Endodermal cell (in vitro differentiated cells): ENCODE data around the gene NKX6-1. TPM values are rescaled to one million over a fixed set of nuclear protein-coding genes. Genes with fewer than 3 reads are reported as not detected.
A peak's percentile ranks its signal among the peaks of the same experiment; 100 is the strongest.

Experiments
- DNase-seq: peaks from one replicate; pipeline ENCODE4 v3.0.0-alpha.2; 2017
- H3K27ac ChIP-seq: 2 replicates; pipeline ENCODE4 v1.5.1; 2013; ENCODE audit warnings: mild to moderate bottlenecking, low read depth, low read length, moderate library complexity
- H3K27me3 ChIP-seq: 2 replicates; pipeline ENCODE4 v1.6.1; 2013; ENCODE audit warnings: mild to moderate bottlenecking, low read length, moderate library complexity; ENCODE audit not compliant: insufficient read depth, control insufficient read depth, poor library complexity, severe bottlenecking
- H3K36me3 ChIP-seq: 2 replicates; pipeline ENCODE4 v1.7.0; 2013; ENCODE audit warnings: mild to moderate bottlenecking, low read length, moderate library complexity; ENCODE audit not compliant: control insufficient read depth, insufficient read depth
- H3K4me1 ChIP-seq: one replicate; pipeline ENCODE4 v1.7.0; 2013; ENCODE audit warnings: low read length; ENCODE audit not compliant: control insufficient read depth, insufficient read depth
- H3K4me3 ChIP-seq: 2 replicates; pipeline ENCODE4 v1.5.1; 2013; ENCODE audit warnings: mild to moderate bottlenecking, low read length, moderate library complexity
- H3K9ac ChIP-seq: 2 replicates; pipeline ENCODE4 v1.6.1; 2013; ENCODE audit warnings: mild to moderate bottlenecking, low read length, moderate library complexity; ENCODE audit not compliant: poor library complexity, severe bottlenecking; ENCODE audit errors: extremely low read depth
- H3K9me3 ChIP-seq: 2 replicates; pipeline ENCODE4 v1.6.1; 2013; ENCODE audit warnings: mild to moderate bottlenecking, low read length, moderate library complexity; ENCODE audit not compliant: control insufficient read depth
- H3K27ac Mint-ChIP-seq: 2 replicates; pipeline ENCODE4 v1.8.0; 2020; ENCODE audit warnings: mixed read lengths
- H3K27me3 Mint-ChIP-seq: 2 replicates; pipeline ENCODE4 v1.8.0; 2021; ENCODE audit warnings: mild to moderate bottlenecking, mixed read lengths; ENCODE audit not compliant: insufficient read depth
- H3K36me3 Mint-ChIP-seq: 2 replicates; pipeline ENCODE4 v1.8.0; 2020; ENCODE audit warnings: low read depth, mixed read lengths
- H3K4me1 Mint-ChIP-seq: 2 replicates; pipeline ENCODE4 v1.8.0; 2020; ENCODE audit warnings: mixed read lengths
- H3K4me3 Mint-ChIP-seq: 2 replicates; pipeline ENCODE4 v1.8.0; 2020; ENCODE audit warnings: mild to moderate bottlenecking, moderate library complexity, mixed read lengths
- H3K9me3 Mint-ChIP-seq: 2 replicates; pipeline ENCODE4 v1.8.0; 2020; ENCODE audit warnings: mild to moderate bottlenecking, mixed read lengths
- WGBS, 2 experiments: methylation state at CpG; one replicate each; pipeline versions ENCODE4 v1.1.5 to v1.1.7; 2013; ENCODE audit warnings: missing lambda C conversion rate in 2 of 2, mixed read lengths in 1 of 2; ENCODE audit not compliant: insufficient coverage in 1 of 2, insufficient read length in 1 of 2; 5-methylcytosine and 5-hydroxymethylcytosine counted together
- total RNA-seq, 2 donors: library from RNA; stranded (reverse); fragmentation: NEBNext Ultra II Directional in 1 of 2; extraction: Animal tissue kit (Norgen Biotek cat#: 25700) in 1 of 2; gene quantifications; 2 replicates in 1 of 2; 3 replicates in 1 of 2; pipeline ENCODE4 v1.2.1, GENCODE V29; 2021
- TF ChIP-seq, protein P1 (sequence below): fragments of 200-600 bp; sonication (generic); conservative IDR thresholded peaks from 2 replicates; pipeline ENCODE4 v1.5.0; 2021; ENCODE audit warnings: antibody characterized with exemption, mild to moderate bottlenecking

NKX6-1 gene
- total RNA-seq, 2 donors from 2014 or later = not detected

DNA sequence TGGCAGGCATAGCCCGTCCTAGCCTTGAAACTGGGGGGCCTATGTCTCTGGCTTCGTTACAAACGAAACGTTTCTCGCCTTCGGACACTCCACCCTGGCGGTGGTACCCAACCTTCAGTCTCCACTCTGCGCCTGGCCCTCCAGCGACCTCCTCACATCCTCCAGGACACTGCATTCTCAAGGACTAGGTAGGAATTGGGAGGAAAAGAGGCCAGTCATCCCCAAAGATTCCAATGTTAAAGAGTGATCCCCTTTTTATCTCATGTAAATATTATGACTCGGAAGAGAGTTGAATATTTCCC is 2.1 kb upstream of the NKX6-1 start:
- peaks cover 88% of the 10 kb centered on the region for H3K27me3 Mint-ChIP-seq
- no peaks in the 10 kb centered on the region for H3K9me3 Mint-ChIP-seq
- Histone ChIP-seq H3K4me1 (peaks cover 8% of the 10 kb centered on the region), H3K9me3 (peaks cover 5% of the 10 kb centered on the region), H3K4me3 (no peak overlapping the region), H3K36me3 (no peaks in the 10 kb centered on the region), H3K9ac (no peak overlapping the region), H3K27ac (no peak overlapping the region), H3K27me3 (peaks cover 88% of the 10 kb centered on the region)
- TF ChIP-seq, protein P1, sequence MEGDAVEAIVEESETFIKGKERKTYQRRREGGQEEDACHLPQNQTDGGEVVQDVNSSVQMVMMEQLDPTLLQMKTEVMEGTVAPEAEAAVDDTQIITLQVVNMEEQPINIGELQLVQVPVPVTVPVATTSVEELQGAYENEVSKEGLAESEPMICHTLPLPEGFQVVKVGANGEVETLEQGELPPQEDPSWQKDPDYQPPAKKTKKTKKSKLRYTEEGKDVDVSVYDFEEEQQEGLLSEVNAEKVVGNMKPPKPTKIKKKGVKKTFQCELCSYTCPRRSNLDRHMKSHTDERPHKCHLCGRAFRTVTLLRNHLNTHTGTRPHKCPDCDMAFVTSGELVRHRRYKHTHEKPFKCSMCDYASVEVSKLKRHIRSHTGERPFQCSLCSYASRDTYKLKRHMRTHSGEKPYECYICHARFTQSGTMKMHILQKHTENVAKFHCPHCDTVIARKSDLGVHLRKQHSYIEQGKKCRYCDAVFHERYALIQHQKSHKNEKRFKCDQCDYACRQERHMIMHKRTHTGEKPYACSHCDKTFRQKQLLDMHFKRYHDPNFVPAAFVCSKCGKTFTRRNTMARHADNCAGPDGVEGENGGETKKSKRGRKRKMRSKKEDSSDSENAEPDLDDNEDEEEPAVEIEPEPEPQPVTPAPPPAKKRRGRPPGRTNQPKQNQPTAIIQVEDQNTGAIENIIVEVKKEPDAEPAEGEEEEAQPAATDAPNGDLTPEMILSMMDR = peak; percentile 59
- H3K36me3 Mint-ChIP-seq = no peaks in the 10 kb centered on the region
- no peak overlapping the region for H3K4me3 Mint-ChIP-seq
- H3K4me1 Mint-ChIP-seq = peaks cover 30% of the 10 kb centered on the region
- H3K27ac Mint-ChIP-seq = no peak overlapping the region
- DNase-seq = peak; percentile 76
- 0 to 9% methylated on average over 5 to 10 of the region's 10 CpGs for WGBS, 2 experiments

DNA sequence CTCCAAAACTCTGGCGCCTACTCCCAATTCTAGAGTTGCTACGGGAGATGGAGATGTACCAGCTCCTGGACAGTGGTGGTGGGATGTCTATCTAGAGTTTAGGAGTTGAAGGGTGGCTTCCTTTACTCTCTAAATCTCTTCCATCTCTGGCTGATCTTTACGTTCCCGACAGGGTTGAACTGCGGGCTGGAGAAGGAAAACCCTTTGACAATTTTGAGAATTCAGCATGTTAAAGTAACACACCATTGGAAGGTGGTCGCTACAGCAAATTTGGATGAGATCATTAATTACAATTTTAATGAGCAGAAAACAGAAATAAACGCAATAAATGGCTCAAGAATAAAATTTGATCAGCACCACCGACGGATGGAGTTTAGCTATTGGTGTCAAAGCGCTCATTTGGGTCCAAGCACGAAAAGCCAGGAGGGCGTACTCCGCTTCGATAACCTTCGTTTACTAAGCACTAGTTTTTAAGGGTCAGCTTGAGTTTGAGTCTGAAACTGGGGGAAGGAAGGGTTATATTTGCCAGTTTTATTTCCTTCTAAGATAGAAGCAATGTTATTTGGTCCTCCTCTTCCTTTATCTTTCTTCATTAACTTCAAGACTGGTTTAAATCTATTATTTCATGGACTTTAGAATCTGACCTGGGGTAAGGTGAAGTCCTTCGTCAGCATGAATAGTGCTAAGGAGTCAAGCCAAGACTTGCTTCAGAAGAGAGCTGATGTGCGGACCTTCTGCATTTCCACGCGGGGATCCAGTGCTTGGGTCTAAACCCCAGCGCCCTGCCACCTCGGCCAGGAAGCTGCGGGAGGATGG is 1.5 kb upstream of the NKX6-1 start:
- Mint-ChIP-seq H3K4me3 (no peak overlapping the region), H3K4me1 (peaks cover 35% of the 10 kb centered on the region), H3K36me3 (no peaks in the 10 kb centered on the region), H3K9me3 (no peaks in the 10 kb centered on the region), H3K27me3 (peaks cover 93% of the 10 kb centered on the region), H3K27ac (no peak overlapping the region)
- Histone ChIP-seq H3K27ac (no peak overlapping the region), H3K36me3 (no peaks in the 10 kb centered on the region), H3K27me3 (peaks cover 93% of the 10 kb centered on the region), H3K9me3 (peaks cover 5% of the 10 kb centered on the region), H3K4me1 (peaks cover 8% of the 10 kb centered on the region), H3K4me3 (no peak overlapping the region), H3K9ac (no peak overlapping the region)
- TF ChIP-seq, protein P1 = no peak
- peak; percentile 45 for DNase-seq
- WGBS, 2 experiments = 16 to 19% methylated on average over 16 to 22 of the region's 22 CpGs

GRCh38 chr4:84499624-84499982 is 511 bp upstream of the NKX6-1 start:
- Histone ChIP-seq H3K4me3 (peak overlapping the region; percentile 82), H3K36me3 (no peaks in the 10 kb centered on the region), H3K9me3 (peaks cover 5% of the 10 kb centered on the region), H3K4me1 (peaks cover 8% of the 10 kb centered on the region), H3K27ac (no peak overlapping the region), H3K27me3 (peaks cover 100% of the 10 kb centered on the region), H3K9ac (no peak overlapping the region)
- no peaks in the 10 kb centered on the region for H3K9me3 Mint-ChIP-seq
- H3K27ac Mint-ChIP-seq = no peak overlapping the region
- peaks cover 100% of the 10 kb centered on the region for H3K27me3 Mint-ChIP-seq
- no peak for DNase-seq
- peak overlapping the region; percentile 66 for H3K4me3 Mint-ChIP-seq
- WGBS, 2 experiments = 2% methylated on average over 11 of the region's 11 CpGs; no CpG with 5 or more reads in 1 of the 2 experiments
- TF ChIP-seq, protein P1 = no peak
- no peaks in the 10 kb centered on the region for H3K36me3 Mint-ChIP-seq
- H3K4me1 Mint-ChIP-seq = peaks cover 39% of the 10 kb centered on the region
